Heart right ventricle (tissue), 16 donors: Measurements from ENCODE around the gene PRTN3. TPM values are rescaled to one million over a fixed set of nuclear protein-coding genes. Genes with fewer than 3 reads are reported as not detected.
A peak's percentile ranks its signal among the peaks of the same experiment; 100 is the strongest.
"Not testable (repeated sequence)": the region's sequence is repeated elsewhere in the genome, so short reads cannot be mapped to it uniquely, and the experiment has no call there.

Experiments used
- ATAC-seq, 8 donors: fragments of 200-7000 bp; cut with Tn5 transposase; one replicate each; pipeline ENCODE4 v1.9.1; 2020; ENCODE audit warnings: mild to moderate bottlenecking in 8 of 8, moderate library complexity in 8 of 8, moderate number of reproducible peaks in 1 of 8
- DNase-seq, 2 donors: peaks; one replicate each; pipeline ENCODE4 v3.0.0-alpha.2; 2020
- H3K27ac ChIP-seq, 10 donors: fragments of 200-600 bp; sonication (generic) in 2 of 10; one replicate each; pipeline versions ENCODE4 v1.5.0 to v1.8.0; 2020 to 2022; ENCODE audit warnings: mild to moderate bottlenecking in 3 of 10
- H3K27me3 ChIP-seq, 7 donors: fragments of 200-600 bp; one replicate each; pipeline ENCODE4 v1.8.0; 2021 to 2022; ENCODE audit warnings: mild to moderate bottlenecking in 2 of 7
- H3K36me3 ChIP-seq, 9 donors: fragments of 200-600 bp; sonication (generic) in 1 of 9; one replicate each; pipeline versions ENCODE4 v1.5.0 to v1.8.0; 2020 to 2022; ENCODE audit warnings: mild to moderate bottlenecking in 2 of 9
- H3K4me1 ChIP-seq, 9 donors: fragments of 200-600 bp; sonication (generic) in 1 of 9; one replicate each; pipeline versions ENCODE4 v1.5.0 to v1.8.0; 2020 to 2022; ENCODE audit warnings: mild to moderate bottlenecking in 4 of 9
- H3K4me3 ChIP-seq, 10 donors: fragments of 200-600 bp; sonication (generic) in 2 of 10; one replicate each; pipeline versions ENCODE4 v1.5.0 to v1.8.0; 2020 to 2022; ENCODE audit warnings: mild to moderate bottlenecking in 7 of 10, moderate library complexity in 2 of 10
- H3K9me3 ChIP-seq, 11 donors: fragments of 200-600 bp in 10 of 11; sonication (generic) in 2 of 11; one replicate each; pipeline versions ENCODE4 v1.5.0 to v1.8.0; 2013 to 2022; ENCODE audit warnings: mild to moderate bottlenecking in 2 of 11, control low read depth in 1 of 11, moderate library complexity in 1 of 11
- WGBS, 2 donors: extraction: QIAGEN DNeasy Blood & Tissue Kit; methylation state at CpG; one replicate each; pipeline ENCODE4 v1.1.7; 2013; ENCODE audit warnings: inconsistent platforms in 1 of 2; 5-methylcytosine and 5-hydroxymethylcytosine counted together
- intact Hi-C, 10 donors: fragments of 100-400 bp; cut with DNase I; formaldehyde crosslinking; loops; one replicate each; pipeline versions ENCODE4 v1.11.1 to v1.14.2; 2022
- polyA plus RNA-seq, 2 donors: library from polyadenylated mRNA; stranded (reverse); fragments of 200-250 nt; gene quantifications; one replicate each; pipeline ENCODE4 v1.2.3, GENCODE V29; 2013
- total RNA-seq, 10 donors: library from RNA; stranded (reverse); fragmentation: NEBNext Ultra II Directional in 3 of 10; extraction: Animal tissue kit (Norgen Biotek cat#: 25700) in 3 of 10; gene quantifications; one replicate each; pipeline versions ENCODE4 v1.2.1 to v1.2.4, GENCODE V29; 2021 to 2023
- TF ChIP-seq, protein P1 (sequence below), 9 donors: fragments of 200-600 bp; sonication (generic) in 2 of 9; IDR thresholded peaks; one replicate each; pipeline versions ENCODE4 v1.5.0 to v1.8.0; 2021 to 2022; ENCODE audit warnings: antibody characterized with exemption in 9 of 9, mild to moderate bottlenecking in 5 of 9, moderate library complexity in 1 of 9
- donor health status: Arrhythmogenic right ventricular cardiomyopathy.
- donor health status: ischemic (EF 13 %, LVEDD 7.1; RV severe dilation, severe dysfunction).
- donor health status: healthy with polysubstance abuse.
- donor health status: DM: no; HTN: yes; CAD: no.
- donor health status: DM: no; HTN: no; CAD: no.
- donor health status: ischemic (EF 25% LVEDD 6.9; RV normal size, moderate dysfunction).
- donor health status: ischemic (EF 25% LVEDD 5.7; RV mildly dilated, moderate dysfunction).
- donor health status: healthy.
- donor health status: DM: yes; HTN: yes; CAD: no.
- donor health status: Ischemic cardiomyopathy.
- donor health status: ischemic (EF 35%, LVEDD 5.7; RV mildly dilated, moderate dysfunction).
- donor health status: nonischemic (EF 11% LVEDD 7.7; RV severe dilation, severe dysfunction).
- donor health status: DM: yes; HTN: yes; CAD: no.
- donor health status: PGD.
- donor health status: ischemic (EF 29% LVEDD 5.4; RV normal size, mild dysfunction).
- donor health status: nonischemic (EF 23%, LVEDD 6.1; RV moderate dilation, normal function).

PRTN3 gene
- total and polyA plus RNA-seq, 12 donors, result 0.12 TPM; not detected in 11

DNA sequence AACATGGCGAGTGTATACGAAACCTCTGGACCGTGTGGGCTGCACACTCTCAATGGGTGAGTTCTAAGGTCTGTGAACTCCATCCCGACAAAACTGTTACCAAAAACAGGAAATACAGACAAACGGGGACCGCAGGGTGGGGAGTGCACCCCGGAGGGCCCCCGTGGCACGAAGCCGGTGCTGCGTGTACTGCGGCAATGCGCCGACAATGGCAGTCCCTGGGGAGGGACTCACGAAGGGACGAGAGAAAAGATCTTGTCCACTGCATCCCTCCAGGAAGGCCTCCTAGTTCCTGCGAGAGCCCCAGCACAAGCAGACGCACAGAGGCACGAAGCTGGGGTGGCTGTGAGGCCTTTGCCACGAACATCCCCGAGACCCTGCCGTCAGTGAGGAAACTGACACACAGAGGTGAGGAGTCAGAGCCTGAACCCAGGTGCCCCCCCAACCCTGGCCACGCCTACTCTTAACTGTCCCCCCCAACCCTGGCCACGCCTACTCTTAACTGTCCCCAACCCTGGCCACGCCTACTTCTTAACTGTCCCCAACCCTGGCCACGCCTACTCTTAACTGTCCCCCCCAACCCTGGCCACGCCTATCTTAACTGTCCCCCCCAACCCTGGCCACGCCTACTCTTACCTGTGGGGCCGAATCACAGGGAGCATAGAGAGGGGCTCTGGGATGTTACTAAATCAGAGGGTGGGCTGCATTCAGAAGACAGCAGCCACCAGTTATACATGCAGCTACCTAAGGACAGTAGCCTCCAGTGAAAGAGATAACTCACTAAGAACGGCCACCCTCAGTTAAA lies 48.0 kb downstream of the PRTN3 start:
- TF ChIP-seq, protein P1, sequence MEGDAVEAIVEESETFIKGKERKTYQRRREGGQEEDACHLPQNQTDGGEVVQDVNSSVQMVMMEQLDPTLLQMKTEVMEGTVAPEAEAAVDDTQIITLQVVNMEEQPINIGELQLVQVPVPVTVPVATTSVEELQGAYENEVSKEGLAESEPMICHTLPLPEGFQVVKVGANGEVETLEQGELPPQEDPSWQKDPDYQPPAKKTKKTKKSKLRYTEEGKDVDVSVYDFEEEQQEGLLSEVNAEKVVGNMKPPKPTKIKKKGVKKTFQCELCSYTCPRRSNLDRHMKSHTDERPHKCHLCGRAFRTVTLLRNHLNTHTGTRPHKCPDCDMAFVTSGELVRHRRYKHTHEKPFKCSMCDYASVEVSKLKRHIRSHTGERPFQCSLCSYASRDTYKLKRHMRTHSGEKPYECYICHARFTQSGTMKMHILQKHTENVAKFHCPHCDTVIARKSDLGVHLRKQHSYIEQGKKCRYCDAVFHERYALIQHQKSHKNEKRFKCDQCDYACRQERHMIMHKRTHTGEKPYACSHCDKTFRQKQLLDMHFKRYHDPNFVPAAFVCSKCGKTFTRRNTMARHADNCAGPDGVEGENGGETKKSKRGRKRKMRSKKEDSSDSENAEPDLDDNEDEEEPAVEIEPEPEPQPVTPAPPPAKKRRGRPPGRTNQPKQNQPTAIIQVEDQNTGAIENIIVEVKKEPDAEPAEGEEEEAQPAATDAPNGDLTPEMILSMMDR (IDR thresholded peaks at IDR 0.05), result no peak
- H3K27ac ChIP-seq, result no peak overlapping the region
- DNase-seq (no peak), ATAC-seq (no peak)
- H3K4me1 ChIP-seq, result peaks cover 0 to 16% (median 7%) of the 10 kb centered on the region in 9 donors
- intact Hi-C loops, result no loop called here
- 92 to 94% methylated on average over 30 of the region's 30 CpGs for WGBS, 2 donors
- H3K9me3 ChIP-seq, result no peaks in the 10 kb centered on the region
- no peak overlapping the region for H3K4me3 ChIP-seq
- H3K36me3 ChIP-seq, result peaks cover 0 to 72% (median 25%) of the 10 kb centered on the region in 9 donors
- H3K27me3 ChIP-seq, result no peaks in the 10 kb centered on the region

DNA sequence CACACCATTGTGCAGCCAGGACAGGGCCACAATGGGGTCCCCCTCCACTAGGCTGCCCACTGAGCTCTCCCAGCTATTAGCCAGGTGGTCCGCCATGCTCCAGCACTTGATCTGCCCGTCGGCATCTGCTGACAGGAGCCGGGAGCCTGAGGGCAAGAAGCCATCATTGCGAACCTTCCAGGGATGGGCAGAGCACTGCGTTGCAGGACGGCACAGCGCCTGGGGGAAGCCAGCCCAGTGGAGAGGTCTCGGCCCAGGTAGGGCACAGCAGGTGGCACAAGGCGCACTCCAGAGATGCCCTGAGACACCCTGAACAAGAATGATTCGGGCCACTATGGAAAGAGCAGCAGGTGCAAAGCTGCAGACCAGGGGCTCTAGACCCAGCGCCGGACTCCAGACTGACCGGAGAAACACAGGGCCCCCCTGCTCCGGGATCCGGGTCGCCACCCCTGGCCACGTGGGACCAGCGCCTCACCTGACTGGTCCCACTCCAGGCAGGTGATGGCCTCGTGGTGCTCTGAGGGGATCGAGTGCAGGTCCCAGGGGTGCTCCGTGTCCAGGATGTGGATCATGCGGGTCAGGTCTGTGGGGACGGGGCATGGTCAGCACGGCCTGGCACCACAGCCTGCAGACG lies 49.0 kb downstream of the PRTN3 start:
- intact Hi-C loops, result no loop called here
- no peak overlapping the region for H3K27ac ChIP-seq
- no peaks in the 10 kb centered on the region for H3K27me3 ChIP-seq
- peaks cover 0 to 19% (median 9%) of the 10 kb centered on the region in 9 donors for H3K4me1 ChIP-seq
- no peak overlapping the region for H3K4me3 ChIP-seq
- WGBS, 2 donors, result 91 to 94% methylated on average over 26 of the region's 26 CpGs
- DNase-seq (no peak), ATAC-seq (no peak)
- TF ChIP-seq, protein P1 (IDR thresholded peaks at IDR 0.05), result no peak
- H3K36me3 ChIP-seq, result peaks cover 0 to 62% (median 21%) of the 10 kb centered on the region in 9 donors
- no peaks in the 10 kb centered on the region for H3K9me3 ChIP-seq

DNA sequence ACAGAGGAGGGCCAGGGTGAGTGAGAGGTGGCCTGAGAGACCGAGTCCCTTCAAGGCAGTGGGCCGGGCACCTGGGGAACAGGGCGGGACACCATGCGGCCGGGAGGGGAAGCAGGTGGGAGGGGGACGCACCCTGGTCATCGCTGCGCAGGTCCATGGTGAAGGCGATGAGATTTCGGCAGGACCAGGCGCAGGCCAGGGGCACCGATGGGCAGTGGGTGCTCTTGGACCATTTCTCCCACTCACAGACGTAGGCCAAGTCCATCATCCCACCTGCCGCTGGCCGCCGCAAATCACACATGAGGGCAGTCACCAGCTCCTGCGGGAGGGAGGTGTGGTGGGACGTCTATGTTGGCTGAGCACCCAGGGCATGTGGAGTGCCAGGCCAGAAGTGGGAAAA lies 50.0 kb downstream of the PRTN3 start:
- intact Hi-C loops, result no loop called here
- Histone ChIP-seq H3K4me3 (no peak overlapping the region), H3K9me3 (no peaks in the 10 kb centered on the region), H3K36me3 (peaks cover 0 to 52% (median 12%) of the 10 kb centered on the region in 9 donors), H3K4me1 (peaks cover 0 to 19% (median 9%) of the 10 kb centered on the region in 9 donors), H3K27me3 (no peaks in the 10 kb centered on the region), H3K27ac (no peak overlapping the region)
- TF ChIP-seq, protein P1 (IDR thresholded peaks at IDR 0.05), result no peak
- DNase-seq (no peak), ATAC-seq (no peak)
- 88 to 89% methylated on average over 18 of the region's 18 CpGs for WGBS, 2 donors

DNA sequence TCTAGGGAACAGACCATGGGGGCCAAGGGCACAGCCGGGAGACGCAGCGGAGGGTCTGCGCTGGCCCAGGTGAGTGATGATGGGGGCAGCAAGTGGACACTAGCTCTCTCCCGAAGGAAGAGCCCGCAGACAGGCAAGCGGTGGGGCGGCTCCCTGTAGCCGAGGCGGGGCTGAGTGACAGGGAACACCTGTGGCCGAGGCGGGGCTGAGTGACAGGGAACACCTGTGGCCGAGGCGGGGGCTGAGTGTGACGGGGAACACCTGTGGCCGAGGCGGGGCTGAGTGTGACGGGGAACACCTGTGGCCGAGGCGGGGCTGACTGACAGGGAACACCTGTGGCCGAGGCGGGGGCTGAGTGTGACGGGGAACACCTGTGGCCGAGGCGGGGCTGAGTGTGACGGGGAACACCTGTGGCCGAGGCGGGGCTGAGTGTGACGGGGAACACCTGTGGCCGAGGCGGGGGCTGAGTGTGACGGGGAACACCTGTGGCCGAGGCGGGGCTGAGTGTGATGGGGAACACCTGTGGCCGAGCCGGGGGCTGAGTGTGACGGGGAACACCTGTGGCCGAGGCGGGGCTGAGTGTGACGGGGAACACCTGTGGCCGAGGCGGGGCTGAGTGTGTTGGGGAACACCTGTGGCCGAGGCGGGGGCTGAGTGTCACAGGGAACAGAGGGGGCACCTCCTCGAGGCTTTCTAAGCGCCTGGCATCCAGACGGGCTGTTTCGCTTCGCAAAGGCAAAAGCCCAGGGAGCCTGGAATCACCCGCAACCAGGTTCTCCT lies 50.8 kb downstream of the PRTN3 start:
- H3K27ac ChIP-seq, result peak overlapping the region in 5 of 10 donors; percentile 87 to 97 (median 97)
- H3K36me3 ChIP-seq, result peaks cover 0 to 47% (median 5%) of the 10 kb centered on the region in 9 donors
- ATAC-seq, H3K27me3 ChIP-seq, H3K9me3 ChIP-seq, DNase-seq, intact Hi-C loops: not testable (repeated sequence)
- H3K4me3 ChIP-seq, result peak overlapping the region in 9 of 10 donors; percentile 67 to 92 (median 81)
- WGBS, 2 donors, result 70 to 73% methylated on average over 42 to 46 of the region's 50 CpGs
- peaks cover 0 to 19% (median 9%) of the 10 kb centered on the region in 9 donors for H3K4me1 ChIP-seq
